Activated CD4-positive, alpha-beta T cell treated with anti-CD3 and anti-CD28 coated beads, Interleukin-2, Interleukin-6, amounts not matched to agents 100 ng/mL and 50 ng/mL, durations not matched to agents 16 hours and 8 hours (primary cell): ENCODE data around the gene PEG3.

Experiments used
- DNase-seq: peaks from one replicate; pipeline ENCODE4 v3.0.0-alpha.2; 2020

PEG3 gene

DNA sequence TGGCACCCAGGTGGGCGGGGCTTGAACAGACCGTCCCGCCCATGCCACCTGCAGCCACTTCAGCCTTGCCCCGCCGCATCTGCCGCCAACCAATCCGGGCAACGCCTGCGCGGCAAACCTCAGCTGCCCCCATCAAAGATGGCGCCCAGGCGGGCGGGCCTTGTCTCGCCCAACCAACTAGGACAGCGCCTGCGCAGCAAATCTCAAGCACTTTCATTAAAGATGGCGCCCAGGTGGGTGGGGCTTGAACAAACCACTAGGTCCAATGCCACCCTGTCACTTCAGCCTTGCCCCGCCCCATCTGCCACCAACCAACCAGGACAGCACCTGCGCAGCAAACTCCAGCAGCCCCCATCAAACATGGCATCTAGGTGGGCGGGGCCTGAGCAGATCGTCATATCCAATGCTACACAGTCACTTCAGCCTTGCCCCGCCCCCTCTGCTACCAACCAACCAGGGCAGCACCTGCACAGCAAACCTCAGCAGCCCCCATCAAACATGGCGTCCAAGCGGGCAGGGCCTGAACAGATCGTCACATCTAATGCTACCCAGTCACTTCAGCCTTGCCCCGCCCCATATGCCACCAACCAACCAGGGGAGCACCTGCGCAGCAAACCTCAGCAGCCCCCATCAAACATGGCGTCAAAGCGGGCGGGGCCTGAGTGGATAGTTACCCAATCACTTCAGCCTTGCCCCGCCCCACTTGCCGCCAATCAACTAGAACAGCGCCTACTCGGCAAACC is 1.4 kb downstream of the PEG3 start:
- DNase-seq = peak; percentile 32

- DNase-seq = no peak
Observed at GRCh38 chr19:56838024-56838908, 2.3 kb downstream of the PEG3 start.

DNA sequence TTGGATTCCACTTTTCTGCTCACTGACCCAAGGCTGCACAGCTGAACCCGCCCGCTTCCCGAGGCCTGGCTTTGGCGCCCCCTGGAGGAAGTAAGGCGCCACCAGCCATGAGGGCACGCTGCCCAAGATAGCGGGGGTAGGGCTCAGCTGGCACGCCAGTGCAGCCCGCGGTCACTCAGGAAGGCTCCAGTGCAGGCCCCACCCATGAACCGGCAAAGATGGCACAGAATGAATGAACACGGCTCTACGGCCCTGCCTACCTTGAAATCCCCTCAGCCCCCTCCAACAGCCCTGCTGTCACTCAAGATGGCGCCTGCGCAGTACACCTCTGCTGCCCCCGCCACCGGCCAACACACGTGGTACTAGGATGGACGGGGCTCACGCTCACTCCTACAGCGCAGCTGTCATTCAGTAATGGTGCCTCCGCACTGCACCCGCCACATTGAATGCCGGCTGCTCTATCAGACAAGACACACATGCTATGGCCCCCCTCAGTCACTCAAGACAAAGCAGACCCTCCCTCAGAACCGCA is 3.0 kb downstream of the PEG3 start:
- no peak for DNase-seq

- DNase-seq = no peak
Observed at GRCh38 chr19:56837004-56837403, 3.5 kb downstream of the PEG3 start.

- DNase-seq = no peak
Observed at GRCh38 chr19:56836059-56836458, 4.5 kb downstream of the PEG3 start.

DNA sequence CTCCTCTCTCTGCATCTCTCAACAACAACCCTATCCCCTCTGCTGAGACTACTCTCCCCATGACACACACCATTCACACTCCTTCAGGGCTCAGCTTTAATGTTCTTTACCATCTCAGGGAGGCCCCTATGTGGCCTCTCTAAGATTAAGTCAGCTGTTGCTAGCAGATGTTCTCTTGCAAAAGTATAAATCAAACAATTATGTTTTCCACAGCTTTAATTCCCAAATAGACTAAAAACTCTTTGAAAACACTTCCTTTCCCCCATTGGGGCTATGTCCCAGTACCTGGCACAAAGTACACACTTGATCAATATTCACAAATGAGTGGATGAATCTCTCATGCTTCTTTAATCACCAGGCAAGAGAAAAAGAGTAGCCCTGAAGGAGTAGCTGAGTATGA is 5.1 kb downstream of the PEG3 start:
- DNase-seq = no peak

- DNase-seq = no peak
Observed at GRCh38 chr19:56834564-56835375, 5.8 kb downstream of the PEG3 start.

- no peak for DNase-seq
Observed at GRCh38 chr19:56832352-56832928, 8.1 kb downstream of the PEG3 start.

- DNase-seq = no peak
Observed at GRCh38 chr19:56831255-56831654, 9.3 kb downstream of the PEG3 start.

DNA sequence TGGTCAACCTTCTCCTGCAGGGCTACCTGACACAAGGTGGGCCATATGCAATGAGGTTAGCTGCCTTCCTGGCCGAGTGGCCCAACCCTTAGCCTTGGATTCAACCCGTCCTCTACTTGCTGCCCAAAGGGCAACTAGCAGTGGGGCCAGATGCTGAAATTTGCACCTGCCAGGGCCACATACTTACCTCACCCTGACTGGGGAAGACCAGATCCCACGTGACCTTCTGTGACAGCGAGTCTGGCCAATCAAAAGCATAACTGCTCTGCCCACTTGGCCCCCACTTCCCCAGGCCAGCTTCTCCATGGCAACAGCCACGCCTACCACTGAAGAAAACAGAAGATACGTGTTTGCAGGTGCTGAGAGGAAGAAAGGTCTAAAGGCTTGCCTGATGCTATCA is 10.9 kb downstream of the PEG3 start:
- DNase-seq = no peak

DNA sequence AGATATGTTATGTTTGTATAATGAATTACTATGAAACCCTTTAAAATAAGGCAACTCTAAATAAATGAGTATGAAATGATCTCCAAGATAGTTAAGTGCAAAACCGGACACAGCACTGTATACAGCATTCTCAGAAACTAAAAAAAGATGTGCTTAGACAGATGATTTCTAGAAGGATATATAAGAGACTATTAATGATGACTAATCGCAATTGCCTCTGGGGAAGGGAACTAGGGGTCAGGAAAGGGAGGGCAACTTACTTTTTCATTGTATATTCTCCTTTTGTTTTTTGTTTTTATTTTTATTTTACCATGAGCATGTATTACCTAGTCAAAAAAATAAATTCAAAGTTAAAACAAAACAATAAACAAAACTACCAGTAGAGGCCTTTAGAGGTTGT is 12.8 kb downstream of the PEG3 start:
- no peak for DNase-seq

- DNase-seq = no peak
Observed at GRCh38 chr19:56823956-56824355, 16.6 kb downstream of the PEG3 start.

- no peak for DNase-seq
Observed at GRCh38 chr19:56823417-56823816, 17.1 kb downstream of the PEG3 start.

GRCh38 chr19:56822755-56823154 is 17.8 kb downstream of the PEG3 start:
- no peak for DNase-seq

- DNase-seq = no peak
Observed at GRCh38 chr19:56821675-56822074, 18.9 kb downstream of the PEG3 start.

DNA sequence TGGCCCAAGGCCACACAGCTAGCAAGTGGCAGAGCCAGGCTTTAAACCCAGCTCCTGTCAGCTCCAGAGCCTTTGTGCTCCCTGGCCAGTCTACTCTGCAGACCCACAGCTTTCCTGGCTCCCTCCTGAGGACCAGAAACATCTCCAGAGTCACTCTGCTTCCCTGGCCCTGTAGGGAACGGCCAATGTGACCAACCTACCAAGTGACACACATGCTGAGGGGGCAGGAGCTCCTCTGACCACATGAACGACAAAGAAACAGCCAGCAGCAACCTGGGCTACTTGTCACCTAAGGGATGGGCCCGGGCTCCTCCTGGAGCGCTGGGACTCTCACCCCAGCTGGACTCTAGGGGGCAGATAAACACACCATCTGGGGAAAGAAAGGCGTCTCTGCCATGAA is 19.3 kb downstream of the PEG3 start:
- DNase-seq = no peak

- no peak for DNase-seq
Observed at GRCh38 chr19:56819166-56819565, 21.4 kb downstream of the PEG3 start.

DNA sequence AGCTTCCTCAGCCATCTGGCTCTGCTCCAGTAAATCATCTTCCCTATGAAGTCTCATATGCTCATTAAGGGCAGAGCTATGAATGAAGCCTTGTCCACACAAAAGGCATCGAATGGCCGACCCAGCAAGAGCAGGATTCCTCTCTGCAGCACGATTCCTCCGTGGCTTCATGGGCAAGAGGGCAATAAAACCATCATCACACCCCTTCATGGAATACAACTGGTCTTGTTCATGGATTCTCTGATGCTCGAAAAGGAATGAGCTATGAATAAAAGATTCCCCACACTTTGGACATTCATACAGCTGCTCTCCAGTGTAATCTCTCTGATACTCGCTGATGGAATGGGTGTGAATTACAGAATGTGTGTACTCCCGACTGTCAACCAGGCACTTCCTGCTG is 25.9 kb downstream of the PEG3 start:
- DNase-seq = no peak

DNA sequence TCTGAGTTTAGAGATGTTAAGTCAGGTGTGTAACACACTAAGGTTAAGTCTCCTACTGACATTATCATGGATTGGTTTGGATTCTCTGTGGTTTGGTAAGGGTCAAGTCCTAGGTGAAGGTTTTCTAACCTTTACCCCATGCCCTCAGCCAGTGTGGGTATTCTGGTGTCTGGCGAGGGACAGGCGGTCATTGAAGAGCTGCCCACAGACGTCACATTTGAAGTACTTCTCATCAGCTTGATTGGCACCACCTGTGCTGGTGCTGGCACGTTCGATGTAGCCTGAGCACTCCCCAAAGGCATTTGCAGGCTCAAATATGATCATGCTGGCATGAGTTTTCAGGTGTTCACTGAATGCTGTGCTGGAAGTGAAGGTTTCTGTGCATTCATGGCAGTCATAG is 27.0 kb downstream of the PEG3 start:
- DNase-seq = no peak

DNA sequence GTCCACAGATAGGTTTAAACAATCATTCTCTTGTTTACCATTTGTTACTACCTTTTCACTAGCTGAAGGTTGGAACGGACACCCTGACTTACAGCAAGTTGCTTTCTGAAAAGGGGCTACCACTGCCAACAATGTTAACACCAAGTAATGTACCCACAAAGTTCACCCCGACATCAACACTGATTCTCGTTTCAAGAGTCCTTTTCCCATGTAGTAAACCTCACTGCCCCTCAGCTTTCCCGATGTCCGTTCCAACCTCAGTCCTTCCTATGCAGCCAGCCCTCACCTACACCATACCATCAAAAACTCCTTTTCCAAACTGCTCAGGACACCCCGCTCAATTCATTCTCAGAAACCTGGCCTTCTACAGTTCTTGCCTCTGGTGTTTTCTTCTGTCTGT is 29.0 kb downstream of the PEG3 start:
- no peak for DNase-seq

DNA sequence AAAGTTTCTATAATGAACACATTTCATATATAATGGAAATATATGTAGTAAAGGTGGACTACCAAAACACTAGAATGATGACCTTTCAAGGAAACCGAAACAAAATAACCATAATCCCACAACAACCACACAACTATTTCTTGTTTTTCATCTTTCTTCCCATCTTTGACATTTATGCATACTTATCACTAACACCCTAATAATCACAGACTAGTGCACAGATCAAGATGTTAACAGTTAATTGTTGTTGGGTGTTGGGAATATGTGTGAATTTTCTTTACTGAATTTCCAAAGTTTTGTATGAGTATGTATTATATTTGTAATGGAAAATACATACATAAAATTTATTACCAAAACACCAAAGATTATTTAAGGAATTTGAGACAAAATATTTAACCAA is 30.3 kb downstream of the PEG3 start:
- no peak for DNase-seq

DNA sequence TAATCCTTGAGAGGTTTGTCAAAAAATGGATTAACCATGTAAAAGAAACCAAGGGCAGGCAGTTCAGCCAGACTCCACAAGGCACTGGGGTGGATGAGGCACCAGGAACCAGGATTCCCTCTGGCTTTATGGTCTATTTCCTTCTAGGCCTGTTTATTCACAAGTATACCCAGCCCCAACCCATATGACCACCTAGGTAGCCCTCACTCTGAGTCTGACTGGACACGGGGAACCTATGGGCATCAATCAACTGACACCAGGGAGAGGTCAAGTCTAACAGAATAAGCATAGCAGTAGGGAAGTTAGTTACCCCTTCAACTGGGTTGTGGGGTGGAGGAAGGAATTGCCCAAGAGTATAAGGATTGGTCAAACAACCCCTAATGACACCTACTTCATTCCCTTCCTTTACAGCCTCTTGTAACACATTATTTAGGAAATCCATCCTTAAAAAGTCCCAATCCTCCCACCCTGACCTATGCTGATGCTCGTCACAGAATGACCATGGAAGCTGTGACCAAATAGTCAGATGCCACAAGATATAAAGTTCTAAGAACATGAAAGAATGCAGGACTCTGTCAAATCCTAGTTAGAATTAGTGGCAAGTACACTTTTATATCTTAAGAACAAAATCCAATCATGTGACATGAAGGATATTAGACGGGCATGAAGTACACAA is 31.7 kb downstream of the PEG3 start:
- no peak for DNase-seq
